Non-pigmented ciliary epithelial cell (primary cell): ENCODE measurements around the gene SYT5.
"Not testable (repeated sequence)": the region's sequence is repeated elsewhere in the genome, so short reads cannot be mapped to it uniquely, and the experiment has no call there.

Source experiments
- DNase-seq: peaks from one replicate; pipeline ENCODE4 v3.0.0-alpha.2; 2010; ENCODE audit warnings: low read depth

SYT5 gene

DNA sequence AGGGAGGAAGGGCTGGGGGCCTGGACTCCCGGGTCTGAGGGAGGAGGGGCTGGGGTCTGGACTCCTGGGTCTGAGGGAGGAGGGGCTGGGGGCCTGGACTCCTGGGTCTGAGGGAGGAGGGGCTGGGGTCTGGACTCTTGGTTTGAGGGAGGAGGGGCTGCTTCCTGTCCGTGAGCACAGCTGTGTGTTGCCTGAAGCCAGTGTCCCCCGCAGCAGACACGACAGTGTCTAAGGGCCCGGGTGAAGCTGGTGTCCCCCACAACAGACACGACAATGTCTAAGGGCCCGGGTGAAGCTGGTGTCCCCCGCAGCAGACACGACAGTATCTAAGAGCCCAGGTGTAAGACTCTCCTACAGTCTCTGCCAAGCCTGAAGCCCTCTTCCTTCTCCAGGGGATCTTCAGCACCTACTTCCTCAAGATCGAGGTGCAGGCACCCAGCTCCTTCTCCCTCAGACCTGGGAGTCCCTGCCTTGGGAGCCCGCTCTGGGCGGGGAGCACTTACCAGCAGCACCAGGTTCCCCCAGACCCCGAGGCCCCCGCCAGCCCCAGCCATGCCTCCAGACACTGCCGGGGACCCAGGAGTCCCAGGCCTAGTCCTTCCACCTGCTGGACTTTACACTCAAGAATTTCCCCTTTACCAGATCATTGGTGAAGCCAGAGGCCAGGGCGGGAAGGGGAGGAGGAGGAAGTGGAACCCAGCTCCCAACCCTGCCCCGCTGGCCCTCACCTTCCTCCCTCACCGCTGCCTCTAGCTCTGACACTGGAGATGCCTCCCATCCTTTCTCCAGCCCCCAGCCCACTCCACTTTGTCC, 29.0 kb upstream of the SYT5 start, which contains the start of gene PTPRH:
Gene PTPRH, minus strand, starts transcription at position 622 of the 813 bp plus-strand sequence. Its CDS starts 68 bp downstream, at position 554.
- DNase-seq = no peak

DNA sequence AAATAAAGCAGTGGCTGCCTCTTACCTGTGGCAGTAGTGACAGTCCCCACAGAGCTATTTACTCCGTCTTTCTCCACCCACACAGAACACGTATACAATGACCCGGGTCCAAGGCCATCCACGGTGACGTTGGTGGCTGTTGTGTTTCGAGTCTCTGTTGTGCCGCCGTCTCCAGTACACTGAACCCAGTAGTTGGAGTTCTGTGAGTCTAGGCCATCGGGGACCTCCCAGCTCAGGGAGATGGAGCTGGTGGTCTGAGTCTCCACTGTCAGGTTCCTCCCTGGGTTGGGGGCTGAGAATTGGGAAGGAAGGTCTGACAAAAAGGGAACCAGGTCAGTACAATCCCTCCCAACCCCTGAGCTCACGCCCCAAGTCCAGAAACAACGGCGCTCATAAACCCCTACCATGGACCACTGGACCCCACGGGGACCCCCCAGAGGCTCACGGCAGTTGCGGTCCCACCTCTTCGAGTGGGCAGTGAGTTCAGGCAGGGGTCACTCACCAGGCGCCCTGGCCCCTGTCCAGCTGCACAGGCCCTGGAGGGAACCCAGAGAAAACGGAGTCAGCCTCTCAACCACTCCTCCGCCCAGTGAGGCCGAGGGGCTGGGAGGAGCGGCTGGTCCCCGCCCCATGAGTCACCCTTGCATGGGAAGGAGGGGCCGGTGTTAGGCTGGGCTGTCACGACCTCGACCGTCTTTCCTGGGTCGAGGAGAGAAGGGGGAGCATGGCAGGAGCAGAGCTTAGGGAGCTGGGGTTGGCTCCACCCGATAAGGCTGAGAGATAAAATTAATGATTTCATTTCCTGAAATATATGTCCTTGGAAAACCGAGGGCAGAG, 26.8 kb upstream of the SYT5 start:
- DNase-seq = peak; percentile 36

DNA sequence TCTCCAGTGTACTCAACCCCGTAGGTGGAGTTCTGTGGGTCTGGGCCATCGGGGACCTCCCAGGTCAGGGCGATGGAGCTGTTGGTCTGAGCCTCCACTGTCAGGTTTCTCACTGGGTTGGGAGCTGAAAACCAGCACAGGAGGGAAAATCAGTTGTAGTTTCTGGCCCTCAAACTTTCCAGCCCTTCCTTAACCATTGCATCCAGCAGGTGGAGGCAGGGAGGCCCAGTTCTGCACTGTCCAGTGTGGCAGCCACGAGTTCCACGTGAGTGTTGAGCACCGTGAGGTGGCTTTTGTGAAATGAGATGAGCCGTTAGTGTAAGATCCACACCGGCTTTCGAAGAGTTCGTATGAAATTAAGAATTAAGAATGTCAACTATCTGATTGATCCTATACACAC, 22.1 kb upstream of the SYT5 start:
- not testable (repeated sequence) for DNase-seq

DNA sequence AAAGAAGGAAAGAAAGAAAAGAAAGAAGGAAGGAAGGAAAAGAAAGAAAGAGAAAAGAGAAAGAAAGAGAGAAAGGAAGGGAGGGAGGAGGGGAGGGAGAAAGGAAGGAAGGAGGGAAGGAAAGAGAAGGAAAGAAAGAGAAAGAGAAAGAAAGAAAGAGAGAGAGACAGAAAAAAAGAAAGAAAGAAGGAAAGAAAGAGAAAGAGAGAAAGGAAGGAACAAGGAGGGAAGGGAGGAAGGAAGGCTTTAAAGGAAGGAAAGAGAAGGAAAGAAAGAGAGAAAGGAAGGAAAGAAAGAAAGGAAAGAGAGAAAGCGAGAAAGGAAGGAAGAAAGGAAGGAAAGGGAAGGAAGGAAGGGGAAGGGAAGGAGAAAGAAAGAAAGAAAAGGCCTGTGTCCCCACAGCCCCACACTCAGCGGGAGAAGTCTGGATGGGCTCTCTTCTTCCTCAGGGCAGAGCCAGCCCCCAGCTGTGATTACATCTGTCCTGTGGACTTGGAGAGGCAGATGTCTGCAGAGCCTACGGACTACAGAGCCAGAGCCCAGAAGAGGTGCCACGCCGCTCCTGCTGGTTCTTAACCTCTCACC, 19.6 kb upstream of the SYT5 start:
- DNase-seq = no peak

DNA sequence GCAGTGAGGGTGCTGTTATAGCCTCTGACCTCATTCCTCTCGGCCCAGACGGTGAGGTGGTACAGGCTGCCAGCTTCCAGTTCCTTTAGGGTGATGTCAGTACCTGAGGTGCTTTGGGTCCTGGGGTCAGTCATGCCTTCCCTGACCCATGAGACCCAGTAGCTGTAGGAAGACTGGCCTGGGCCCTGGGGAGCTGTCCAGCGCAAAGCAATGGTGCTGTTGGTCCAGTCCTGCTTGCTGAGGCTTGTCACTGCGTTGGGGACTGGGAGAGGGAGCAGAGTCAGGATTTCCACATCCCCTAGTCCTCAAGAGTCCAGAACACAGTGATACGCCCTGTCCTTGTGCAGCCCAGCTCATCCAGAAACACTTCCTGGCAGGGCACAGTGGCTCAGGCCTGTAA, 18.6 kb upstream of the SYT5 start:
- DNase-seq = no peak

DNA sequence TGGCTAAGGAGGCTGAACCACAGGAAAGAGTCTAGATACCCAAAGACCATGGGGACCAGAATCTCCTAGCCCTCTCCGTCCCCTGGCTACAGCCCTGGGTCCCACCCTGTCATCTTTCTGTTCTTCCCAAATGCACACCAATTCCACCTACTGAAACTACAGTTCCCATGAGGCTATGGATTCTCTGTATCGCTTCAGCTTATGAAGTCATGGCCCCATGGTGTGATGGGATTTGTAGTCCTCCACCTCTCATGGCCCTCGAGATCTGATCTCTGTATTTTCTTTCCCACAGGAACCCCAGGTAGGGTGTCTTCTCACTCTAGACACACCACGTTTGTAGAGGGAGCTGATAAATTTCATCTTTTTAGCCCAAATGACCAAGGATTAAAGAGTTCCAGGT, 17.4 kb upstream of the SYT5 start:
- no peak for DNase-seq

DNA sequence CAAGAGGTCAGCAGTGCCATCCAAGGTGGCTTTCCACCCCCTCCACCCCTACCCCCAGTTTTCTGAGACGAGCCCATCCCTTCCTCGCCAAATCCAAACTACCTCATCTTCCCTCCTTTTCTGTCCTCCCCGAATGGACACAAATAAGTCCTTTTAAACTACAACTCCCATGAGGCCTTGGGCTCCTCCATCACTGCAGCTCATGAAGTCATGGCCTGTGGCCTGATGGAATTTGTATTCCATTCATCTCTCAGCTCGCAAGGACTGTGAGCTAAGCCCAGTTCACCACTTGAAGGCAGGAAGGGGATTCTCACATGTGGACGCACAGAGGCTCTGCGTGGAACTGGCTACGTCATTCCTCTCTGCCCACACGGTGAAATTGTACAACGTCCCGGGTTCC, 16.7 kb upstream of the SYT5 start:
- no peak for DNase-seq

DNA sequence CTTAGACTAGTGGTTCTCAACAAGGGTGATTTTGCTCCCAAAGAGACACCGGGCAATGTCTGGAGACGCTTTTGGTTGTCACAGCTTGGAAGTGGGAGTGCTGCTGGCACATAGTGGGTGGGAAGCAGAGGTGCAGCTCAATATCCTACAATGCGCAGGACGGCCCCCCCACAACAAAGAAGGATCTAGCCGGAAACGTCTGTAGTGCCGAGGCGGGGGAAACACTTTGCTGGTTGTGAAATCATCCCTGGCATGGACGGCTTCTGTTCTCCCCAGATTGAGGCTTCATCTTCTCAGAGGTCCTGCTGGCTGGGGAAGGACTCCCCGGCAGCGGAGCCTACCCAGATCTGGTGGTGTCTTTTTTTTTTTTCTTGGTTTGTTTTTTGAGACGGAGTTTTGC, 13.4 kb upstream of the SYT5 start:
- no peak for DNase-seq

DNA sequence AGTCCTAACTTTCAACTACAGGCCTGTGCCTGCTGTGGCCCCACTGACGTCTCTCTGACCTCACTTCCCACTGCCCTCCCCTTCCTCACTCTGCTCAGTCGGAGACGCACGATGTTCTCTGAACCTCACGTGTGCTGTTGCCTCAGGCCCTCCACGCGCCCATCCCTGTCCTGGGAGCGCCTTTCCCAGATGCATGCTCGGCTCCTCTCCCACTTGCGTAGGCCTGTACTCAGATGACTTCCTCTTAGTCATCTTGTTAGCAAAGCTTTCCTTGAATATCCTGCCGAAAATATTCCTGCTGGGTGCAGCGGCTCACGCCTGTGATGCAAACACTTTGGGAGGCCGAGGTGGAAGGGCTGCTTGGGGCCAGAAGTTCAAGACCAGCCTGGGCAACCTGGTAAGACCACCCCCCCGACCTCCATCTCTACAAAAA, 9.3 kb upstream of the SYT5 start:
- peak; percentile 88 for DNase-seq

DNA sequence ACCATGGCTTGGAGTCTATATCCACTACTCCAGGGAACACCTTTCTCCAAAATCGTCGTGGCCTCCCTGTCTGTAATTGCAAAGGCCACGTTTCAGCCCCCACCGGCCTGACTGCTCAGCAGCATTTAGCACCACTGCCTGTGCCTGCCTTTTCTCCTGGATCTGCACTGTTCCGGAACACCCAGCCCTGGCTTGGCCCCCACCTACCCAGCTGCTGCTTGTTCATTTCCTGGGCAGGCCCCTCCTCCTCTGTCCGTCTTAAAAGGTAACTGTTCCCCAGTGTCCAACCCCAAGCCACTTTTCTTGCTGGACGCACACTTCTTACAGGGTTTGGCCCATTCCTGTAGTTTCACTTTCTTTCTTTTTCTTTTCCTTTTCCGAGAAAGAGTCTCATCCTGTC, 8.5 kb upstream of the SYT5 start:
- DNase-seq = no peak

DNA sequence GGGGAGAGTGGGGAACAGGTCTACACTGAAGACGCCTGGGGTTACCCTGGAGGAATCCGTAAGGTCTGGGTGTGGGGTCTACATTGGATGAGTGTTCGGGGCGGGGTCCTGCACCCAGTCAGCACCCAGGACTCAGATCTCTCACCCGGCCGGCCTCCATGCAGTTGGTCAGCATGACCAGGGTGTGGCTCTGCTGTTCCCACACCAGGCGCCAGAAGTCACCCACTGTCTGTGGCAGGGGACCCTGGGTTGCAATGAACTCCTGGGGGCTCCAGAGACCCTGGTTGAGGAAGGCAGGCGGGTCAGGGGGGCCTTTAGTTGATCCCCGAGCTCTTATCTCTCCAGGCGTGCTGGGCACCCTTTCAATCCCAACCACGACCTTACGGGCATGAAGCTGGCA, 6.0 kb upstream of the SYT5 start:
- DNase-seq = no peak

DNA sequence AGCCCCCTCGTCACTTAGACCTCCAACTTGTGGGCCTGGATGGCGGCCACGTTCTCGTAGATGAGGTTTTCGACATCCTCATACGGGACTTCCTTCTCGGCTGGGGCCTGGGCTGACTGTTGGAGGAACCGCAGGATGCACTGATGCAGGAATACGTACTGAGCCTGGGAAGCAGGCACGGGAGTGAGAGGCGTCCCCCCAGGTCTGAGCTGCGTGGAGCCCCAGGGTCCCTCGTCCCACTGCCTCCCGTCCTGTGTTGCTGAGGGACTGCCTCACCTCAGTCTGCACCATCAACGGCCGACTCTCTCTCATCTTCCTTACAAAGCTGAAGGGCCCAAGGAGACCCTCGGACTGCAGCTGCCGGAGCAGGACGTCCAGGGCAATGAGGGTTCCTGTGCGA, 1.7 kb upstream of the SYT5 start:
- DNase-seq = no peak

DNA sequence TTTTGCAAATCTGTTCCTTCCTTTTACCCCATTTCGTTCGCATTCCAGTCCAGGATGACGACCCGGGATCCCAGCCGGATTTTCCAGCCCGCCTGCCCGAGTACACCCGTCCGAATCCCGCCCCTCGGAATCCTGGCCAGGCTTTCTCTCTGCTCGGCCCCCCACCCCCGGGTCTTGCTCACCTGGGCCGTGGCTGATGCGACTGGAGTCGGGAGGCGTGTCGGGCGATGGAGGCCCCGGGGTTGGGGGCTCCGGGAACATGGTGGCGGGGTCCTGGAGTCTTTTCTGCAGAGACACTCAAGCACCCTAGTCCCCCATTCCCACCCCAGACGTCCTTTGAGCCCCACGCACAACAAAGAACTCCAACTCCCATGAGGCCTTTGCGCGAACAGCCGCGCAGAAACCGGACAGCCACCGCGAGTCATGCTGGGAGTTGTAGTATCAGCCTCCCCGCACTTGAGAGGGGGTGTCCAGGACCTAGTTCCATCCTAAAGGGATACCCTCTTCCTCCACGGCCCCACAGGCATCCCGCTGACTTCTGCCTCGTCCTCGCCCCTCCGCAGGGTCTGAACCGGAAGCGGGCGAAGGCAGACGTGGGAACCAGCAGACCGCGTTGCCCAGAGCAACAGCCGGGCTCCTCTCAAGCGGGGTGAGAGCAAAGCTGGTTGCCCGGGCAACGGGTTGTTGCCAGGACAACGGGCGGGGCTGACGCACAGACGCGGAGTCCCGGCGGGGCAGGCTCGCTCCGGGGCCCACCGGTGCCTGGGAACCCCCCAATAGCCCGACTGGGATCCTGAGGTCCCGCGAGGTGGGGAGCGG, 1.1 kb downstream of the SYT5 start:
- DNase-seq = peak; percentile 44

DNA sequence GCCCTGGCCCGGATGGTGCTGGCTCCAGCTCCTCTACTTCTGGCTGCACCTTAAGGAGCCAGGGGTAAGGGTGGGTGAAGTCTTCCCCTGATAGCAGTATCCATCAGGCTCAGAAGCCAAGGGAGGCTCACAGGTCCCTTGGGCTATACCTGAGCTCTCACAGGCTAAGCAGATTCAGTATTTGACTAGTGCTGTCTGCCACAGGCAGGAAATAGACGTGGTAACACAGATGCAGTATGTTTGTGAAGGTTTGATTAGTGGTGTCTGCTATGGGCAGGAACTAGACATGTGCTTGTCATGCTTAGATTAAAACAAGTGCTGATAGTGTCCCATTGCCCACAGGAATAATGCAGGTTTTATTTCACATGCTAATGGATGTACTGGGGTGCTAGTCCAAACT, 4.0 kb downstream of the SYT5 start:
- no peak for DNase-seq

DNA sequence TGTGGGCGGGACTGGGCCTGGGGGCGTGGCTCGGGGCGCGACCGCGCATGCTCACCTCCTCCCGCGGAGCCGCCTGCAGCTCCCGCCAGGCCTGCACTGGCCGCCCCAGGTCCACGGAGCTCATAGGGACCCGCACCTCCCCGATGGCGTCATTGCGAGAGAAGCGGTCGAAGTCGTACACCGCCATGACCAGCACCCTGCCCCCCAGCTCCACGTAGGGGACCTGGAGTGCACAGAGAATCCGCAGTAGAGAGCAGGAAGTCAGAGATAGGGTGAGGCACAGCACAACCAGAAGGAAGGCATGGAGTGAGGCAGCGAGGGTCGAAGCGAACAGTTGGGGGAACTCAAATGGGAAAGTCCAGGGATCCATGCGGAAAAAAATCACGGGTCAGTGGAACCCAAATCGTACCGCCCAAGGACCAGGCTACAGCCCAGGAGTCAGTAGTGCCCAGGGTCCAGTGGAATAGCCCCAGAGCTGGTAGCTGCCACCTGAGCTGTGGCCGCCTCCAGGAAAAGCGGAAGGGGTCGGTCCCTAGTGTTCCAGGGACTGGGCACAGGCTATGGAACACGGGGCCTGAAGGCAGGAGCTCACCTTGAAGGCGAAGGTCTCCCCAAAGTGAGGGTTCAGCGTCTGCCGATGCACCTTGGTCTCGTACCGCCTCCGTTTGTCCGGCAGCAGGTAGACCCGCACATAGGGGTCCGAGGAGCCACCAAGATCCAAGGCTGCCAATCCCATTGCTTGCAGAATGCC, 4.8 kb downstream of the SYT5 start:
- DNase-seq = no peak

DNA sequence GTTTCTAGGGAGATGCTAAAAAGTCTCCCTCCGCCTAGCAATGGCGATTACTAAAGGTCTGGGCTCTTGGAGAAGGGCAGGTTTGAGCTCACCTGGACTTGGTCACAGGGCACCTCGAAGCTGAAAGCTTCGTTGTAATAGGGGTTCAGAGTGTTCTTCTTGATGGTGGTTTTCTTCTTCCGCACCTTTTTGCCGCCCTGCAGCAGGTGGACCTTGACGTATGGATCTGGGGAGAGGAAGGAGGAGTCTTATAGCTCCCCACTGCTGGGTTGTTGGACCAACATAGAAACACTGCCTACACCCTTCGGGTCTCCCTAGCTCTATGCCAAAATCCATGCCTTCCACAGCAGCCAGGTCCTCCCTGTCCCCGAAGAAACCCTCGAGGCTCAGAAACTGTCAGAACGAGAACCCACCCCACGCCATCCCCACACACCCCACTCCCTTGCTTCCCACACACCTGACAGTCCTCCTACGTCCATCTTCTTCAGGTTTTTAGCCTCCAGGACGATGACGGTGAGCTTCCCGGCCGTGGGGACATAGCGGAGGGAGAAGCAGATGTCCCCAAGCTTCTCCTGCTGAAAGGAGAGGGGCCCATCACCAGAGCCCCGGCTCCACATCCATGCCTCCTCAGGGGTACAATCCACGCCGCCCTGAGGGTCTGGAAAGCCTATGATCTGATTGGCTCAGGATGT, 5.5 kb downstream of the SYT5 start:
- DNase-seq = no peak

DNA sequence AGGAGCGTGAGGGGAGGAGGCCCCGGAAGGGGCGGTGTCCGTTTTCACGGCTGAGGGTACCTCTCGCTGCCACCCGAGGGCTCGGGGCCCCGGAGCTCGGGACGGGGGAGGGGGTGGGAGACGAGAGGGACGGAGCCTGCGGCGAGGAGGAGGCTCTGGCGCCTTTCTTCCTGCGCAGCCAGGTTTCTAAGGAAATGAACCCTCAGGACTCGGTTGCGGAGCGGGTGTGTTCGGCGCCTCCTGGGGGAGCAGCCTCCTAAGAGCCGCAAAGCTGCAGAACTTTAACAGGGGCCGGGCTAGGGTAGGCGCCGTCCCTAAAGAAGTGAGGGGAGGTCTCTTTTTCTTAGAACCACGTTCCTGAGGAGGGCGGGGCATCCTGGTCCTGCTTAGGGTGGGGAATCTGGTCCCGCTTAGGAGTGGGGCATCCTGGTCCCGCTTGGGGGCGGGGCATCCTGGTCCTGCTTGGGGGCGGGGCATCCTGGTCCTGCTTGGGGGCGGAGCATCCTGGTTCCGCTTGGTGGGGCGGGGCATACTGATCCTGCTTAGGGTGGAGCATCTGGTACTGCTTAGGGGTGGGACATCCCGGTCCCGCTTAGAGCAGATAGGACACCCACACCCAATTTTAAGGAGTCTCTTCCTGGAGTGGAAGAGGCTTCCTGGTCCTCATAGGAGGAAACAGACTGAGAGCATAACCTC, 6.2 kb downstream of the SYT5 start:
- no peak for DNase-seq

DNA sequence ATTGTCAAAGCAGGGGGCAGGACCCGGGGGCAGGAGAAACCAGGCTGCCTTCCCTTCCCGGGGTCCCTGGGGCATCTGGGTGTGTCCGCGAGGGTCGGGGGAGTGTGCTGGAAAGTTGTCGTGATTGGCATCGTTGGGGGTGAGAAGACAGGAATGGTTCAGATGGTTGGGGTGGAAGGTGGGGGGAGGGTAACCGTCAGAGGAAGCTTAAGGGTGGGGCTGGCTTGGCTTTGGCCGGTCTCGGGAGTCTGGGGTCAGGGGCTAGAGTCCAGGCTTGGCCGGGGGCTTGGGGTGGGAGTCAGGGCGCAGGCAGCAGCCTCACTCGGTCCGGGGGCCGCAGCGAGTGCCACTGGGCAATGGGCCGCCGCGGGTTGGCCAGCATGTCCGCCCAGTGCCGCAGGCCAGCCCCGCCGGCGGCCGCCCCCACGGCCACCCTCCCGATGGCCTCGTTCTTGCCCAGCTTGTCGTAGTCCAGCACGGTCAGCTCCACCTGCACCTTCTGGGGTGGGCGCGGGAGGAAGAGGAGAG, 6.8 kb downstream of the SYT5 start:
- DNase-seq = no peak

DNA sequence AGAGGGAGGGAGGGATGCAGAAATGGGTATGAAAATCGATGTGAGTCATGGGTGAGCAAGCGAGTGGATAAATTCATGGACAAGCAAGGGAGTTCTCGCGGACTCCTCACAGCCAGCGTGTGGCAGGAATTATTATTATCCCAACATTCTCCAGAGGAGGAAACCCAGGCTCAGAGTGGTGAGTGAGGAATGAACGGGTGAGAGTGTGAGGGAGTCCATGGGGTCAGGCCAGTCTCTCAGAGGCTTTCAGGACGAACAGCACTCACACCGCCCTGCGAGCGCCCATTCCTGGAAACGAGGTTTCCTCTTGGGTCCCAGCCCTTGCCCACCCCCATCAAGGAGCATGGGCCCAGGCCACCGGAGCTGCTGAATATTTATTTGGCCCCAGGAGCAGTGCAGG, 7.3 kb downstream of the SYT5 start:
- DNase-seq = no peak

DNA sequence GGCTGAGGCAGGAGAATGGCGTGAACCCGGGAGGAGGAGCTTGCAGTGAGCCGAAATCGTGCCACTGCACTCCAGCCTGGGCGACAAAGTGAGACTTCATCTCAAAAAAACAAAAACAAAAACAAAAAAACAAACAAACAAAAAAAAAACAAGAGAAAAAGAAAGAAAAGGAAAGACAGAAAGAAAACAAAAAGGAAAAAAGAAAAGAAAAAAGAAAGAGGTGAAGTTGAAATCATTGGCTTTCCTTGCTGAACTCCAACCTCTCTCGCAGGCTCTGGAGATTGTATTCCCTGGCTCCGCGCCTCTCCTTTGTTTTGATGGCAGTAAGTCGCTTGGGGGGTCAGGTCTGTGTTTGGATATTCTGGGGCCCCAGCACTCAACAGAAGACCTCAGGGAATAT, 7.8 kb downstream of the SYT5 start:
- DNase-seq = not testable (repeated sequence)
